Measurements from ENCODE around the gene SLC34A1. TPM values are rescaled to one million over a fixed set of nuclear protein-coding genes. Genes with fewer than 3 reads are reported as not detected.

The SLC34A1 gene
- total RNA-seq, 1 experiment from 2014 or later, result not detected

- no peaks in the 10 kb centered on the region for H3K9me3 ChIP-seq (ENCODE audit: low read length)
- H3K36me3 ChIP-seq (ENCODE audit: insufficient read depth, low read length), result no peaks in the 10 kb centered on the region
- H3K79me2 ChIP-seq (ENCODE audit: low read length), result peaks cover 27% of the 10 kb centered on the region
- H2AFZ ChIP-seq (ENCODE audit: low read length), result no peak overlapping the region
- peak overlapping the region; percentile 96 for H3K9ac ChIP-seq (ENCODE audit: low read length)
- H4K20me1 ChIP-seq (ENCODE audit: insufficient read depth, low read depth, low read length), result no peaks in the 10 kb centered on the region
- H3K4me1 ChIP-seq (ENCODE audit: low read length), result peaks cover 59% of the 10 kb centered on the region
- peak overlapping the region; percentile 88 for H3K27ac ChIP-seq (ENCODE audit: low read length)
- H3K27me3 ChIP-seq (ENCODE audit: low read length), result no peaks in the 10 kb centered on the region
- peak overlapping the region; percentile 97 for H3K4me2 ChIP-seq (ENCODE audit: low read depth, low read length, poor library complexity, severe bottlenecking)
- DNase-seq, result peak; percentile 75
- H3K4me3 ChIP-seq (ENCODE audit: low read length), result peak overlapping the region; percentile 87
- no peaks in the 10 kb centered on the region for H3K9me2 ChIP-seq (replicated peaks; ENCODE audit: insufficient read depth, low read length)
Measured at GRCh38 chr5:177445052-177445916, 61.0 kb downstream of the SLC34A1 start.

GRCh38 chr5:177445917-177446199, 61.6 kb downstream of the SLC34A1 start:
- H3K4me1 ChIP-seq (ENCODE audit: low read length), result peaks cover 64% of the 10 kb centered on the region
- peak overlapping the region; percentile 97 for H3K4me2 ChIP-seq (ENCODE audit: low read depth, low read length, poor library complexity, severe bottlenecking)
- H3K79me2 ChIP-seq (ENCODE audit: low read length), result peaks cover 30% of the 10 kb centered on the region
- H3K4me3 ChIP-seq (ENCODE audit: low read length), result peak overlapping the region; percentile 87
- H4K20me1 ChIP-seq (ENCODE audit: insufficient read depth, low read depth, low read length), result no peaks in the 10 kb centered on the region
- peak overlapping the region; percentile 88 for H3K27ac ChIP-seq (ENCODE audit: low read length)
- peak overlapping the region; percentile 52; the same call in 1 of the 2 replicates for H2AFZ ChIP-seq (ENCODE audit: low read length)
- H3K36me3 ChIP-seq (ENCODE audit: insufficient read depth, low read length), result no peaks in the 10 kb centered on the region
- no peaks in the 10 kb centered on the region for H3K9me3 ChIP-seq (ENCODE audit: low read length)
- peak; percentile 65 for DNase-seq
- H3K9ac ChIP-seq (ENCODE audit: low read length), result peak overlapping the region; percentile 96
- H3K9me2 ChIP-seq (replicated peaks; ENCODE audit: insufficient read depth, low read length), result no peaks in the 10 kb centered on the region
- H3K27me3 ChIP-seq (ENCODE audit: low read length), result no peaks in the 10 kb centered on the region

GRCh38 chr5:177446200-177447065, 62.2 kb downstream of the SLC34A1 start, which contains the start of gene PRR7:
Gene PRR7 (plus strand): TSS chr5:177446814. CDS start chr5:177455068, 8,254 bp downstream.
- Histone ChIP-seq H3K9ac (ENCODE audit: low read length) (peak within 1 kb of the TSS; percentile 96), H3K36me3 (ENCODE audit: insufficient read depth, low read length) (no peaks in the 10 kb centered on the region), H3K9me2 (replicated peaks; ENCODE audit: insufficient read depth, low read length) (no peaks in the 10 kb centered on the region), H3K27me3 (ENCODE audit: low read length) (no peaks in the 10 kb centered on the region), H2AFZ (ENCODE audit: low read length) (peak within 1 kb of the TSS; percentile 52; the same call in 1 of the 2 replicates), H3K4me3 (ENCODE audit: low read length) (peak within 1 kb of the TSS; percentile 87), H4K20me1 (ENCODE audit: insufficient read depth, low read depth, low read length) (no peaks in the 10 kb centered on the region), H3K9me3 (ENCODE audit: low read length) (no peaks in the 10 kb centered on the region), H3K4me1 (ENCODE audit: low read length) (peaks cover 67% of the 10 kb centered on the region), H3K79me2 (ENCODE audit: low read length) (peaks cover 30% of the 10 kb centered on the region), H3K4me2 (ENCODE audit: low read depth, low read length, poor library complexity, severe bottlenecking) (peak within 1 kb of the TSS; percentile 97), H3K27ac (ENCODE audit: low read length) (peak within 1 kb of the TSS; percentile 90)
- DNase-seq, result peak; percentile 95

GRCh38 chr5:177447066-177447610, 62.9 kb downstream of the SLC34A1 start:
- Histone ChIP-seq H4K20me1 (ENCODE audit: insufficient read depth, low read depth, low read length) (no peaks in the 10 kb centered on the region), H3K9me2 (replicated peaks; ENCODE audit: insufficient read depth, low read length) (no peaks in the 10 kb centered on the region), H3K4me2 (ENCODE audit: low read depth, low read length, poor library complexity, severe bottlenecking) (peak overlapping the region; percentile 97), H3K36me3 (ENCODE audit: insufficient read depth, low read length) (no peaks in the 10 kb centered on the region), H3K27me3 (ENCODE audit: low read length) (no peaks in the 10 kb centered on the region), H2AFZ (ENCODE audit: low read length) (no peak overlapping the region), H3K4me3 (ENCODE audit: low read length) (peak overlapping the region; percentile 87), H3K79me2 (ENCODE audit: low read length) (peaks cover 30% of the 10 kb centered on the region), H3K9ac (ENCODE audit: low read length) (peak overlapping the region; percentile 96), H3K27ac (ENCODE audit: low read length) (peak overlapping the region; percentile 90), H3K4me1 (ENCODE audit: low read length) (peaks cover 70% of the 10 kb centered on the region), H3K9me3 (ENCODE audit: low read length) (no peaks in the 10 kb centered on the region)
- peak; percentile 95 for DNase-seq

GRCh38 chr5:177447611-177448243, 63.5 kb downstream of the SLC34A1 start:
- Histone ChIP-seq H3K4me3 (ENCODE audit: low read length) (peak overlapping the region; percentile 72), H3K4me1 (ENCODE audit: low read length) (peaks cover 75% of the 10 kb centered on the region), H3K27me3 (ENCODE audit: low read length) (no peaks in the 10 kb centered on the region), H3K9me2 (replicated peaks; ENCODE audit: insufficient read depth, low read length) (no peaks in the 10 kb centered on the region), H3K4me2 (ENCODE audit: low read depth, low read length, poor library complexity, severe bottlenecking) (peak overlapping the region; percentile 88), H3K36me3 (ENCODE audit: insufficient read depth, low read length) (no peaks in the 10 kb centered on the region), H4K20me1 (ENCODE audit: insufficient read depth, low read depth, low read length) (no peaks in the 10 kb centered on the region), H3K9me3 (ENCODE audit: low read length) (no peaks in the 10 kb centered on the region), H2AFZ (ENCODE audit: low read length) (no peak overlapping the region), H3K79me2 (ENCODE audit: low read length) (peaks cover 32% of the 10 kb centered on the region), H3K9ac (ENCODE audit: low read length) (peak overlapping the region; percentile 96), H3K27ac (ENCODE audit: low read length) (peak overlapping the region; percentile 90)
- DNase-seq, result peak; percentile 84

Other genes with a start within 250 kb of the SLC34A1 start
- gene RAB24, start 80.7 kb upstream of the SLC34A1 start, total RNA-seq (2014; rRNA removed; shearing (Covaris generic); ENCODE audit: low replicate concordance), result 11.4 and 30.2 TPM in 2 replicates
- 112 and 189 TPM in 2 replicates for gene PRELID1, start 80.6 kb upstream of the SLC34A1 start, total RNA-seq (2014; rRNA removed; shearing (Covaris generic); ENCODE audit: low replicate concordance)
- gene MXD3, start 72.5 kb upstream of the SLC34A1 start, total RNA-seq (2014; rRNA removed; shearing (Covaris generic); ENCODE audit: low replicate concordance), result 12.6 and 18.3 TPM in 2 replicates
- gene LMAN2, start 32.8 kb upstream of the SLC34A1 start, total RNA-seq (2014; rRNA removed; shearing (Covaris generic); ENCODE audit: low replicate concordance), result 116 and 256 TPM in 2 replicates
- 22.6 and 70.8 TPM in 2 replicates for gene RGS14, start 26.5 kb upstream of the SLC34A1 start, total RNA-seq (2014; rRNA removed; shearing (Covaris generic); ENCODE audit: low replicate concordance)
- not detected in 2 replicates for gene PFN3, start 16.2 kb downstream of the SLC34A1 start, total RNA-seq (2014; rRNA removed; shearing (Covaris generic); ENCODE audit: low replicate concordance)
- gene F12, start 25.1 kb downstream of the SLC34A1 start, total RNA-seq (2014; rRNA removed; shearing (Covaris generic); ENCODE audit: low replicate concordance), result 6.0 and 6.5 TPM in 2 replicates
- 45.5 and 79.1 TPM in 2 replicates for gene GRK6, start 42.2 kb downstream of the SLC34A1 start, total RNA-seq (2014; rRNA removed; shearing (Covaris generic); ENCODE audit: low replicate concordance)
- 26.8 and 59.4 TPM in 2 replicates for gene PRR7, start 62.4 kb downstream of the SLC34A1 start, total RNA-seq (2014; rRNA removed; shearing (Covaris generic); ENCODE audit: low replicate concordance)
- 29.1 and 72.7 TPM in 2 replicates for gene DBN1, start 89.2 kb downstream of the SLC34A1 start, total RNA-seq (2014; rRNA removed; shearing (Covaris generic); ENCODE audit: low replicate concordance)
- 53.6 and 138 TPM in 2 replicates for gene PDLIM7, start 113.2 kb downstream of the SLC34A1 start, total RNA-seq (2014; rRNA removed; shearing (Covaris generic); ENCODE audit: low replicate concordance)
- gene DOK3, start 125.4 kb downstream of the SLC34A1 start, total RNA-seq (2014; rRNA removed; shearing (Covaris generic); ENCODE audit: low replicate concordance), result 138 and 188 TPM in 2 replicates
- gene DDX41, start 132.5 kb downstream of the SLC34A1 start, total RNA-seq (2014; rRNA removed; shearing (Covaris generic); ENCODE audit: low replicate concordance), result 104 and 195 TPM in 2 replicates
- 48.3 and 59.6 TPM in 2 replicates for gene FAM193B, start 170.1 kb downstream of the SLC34A1 start, total RNA-seq (2014; rRNA removed; shearing (Covaris generic); ENCODE audit: low replicate concordance)
- 33.2 and 69.3 TPM in 2 replicates for gene TMED9, start 207.8 kb downstream of the SLC34A1 start, total RNA-seq (2014; rRNA removed; shearing (Covaris generic); ENCODE audit: low replicate concordance)
- gene B4GALT7, start 215.7 kb downstream of the SLC34A1 start, total RNA-seq (2014; rRNA removed; shearing (Covaris generic); ENCODE audit: low replicate concordance), result 24.8 and 42.2 TPM in 2 replicates